Endodermal cell (in vitro differentiated cells): ENCODE results near the gene PAPOLB. TPM values are rescaled to one million over a fixed set of nuclear protein-coding genes. Genes with fewer than 3 reads are reported as not detected.

ENCODE experiments used
- DNase-seq: peaks from one replicate; pipeline ENCODE4 v3.0.0-alpha.2; 2017
- H3K27ac ChIP-seq: 2 replicates; pipeline ENCODE4 v1.5.1; 2013; ENCODE audit warnings: mild to moderate bottlenecking, low read depth, low read length, moderate library complexity
- H3K27me3 ChIP-seq: 2 replicates; pipeline ENCODE4 v1.6.1; 2013; ENCODE audit warnings: mild to moderate bottlenecking, low read length, moderate library complexity; ENCODE audit not compliant: insufficient read depth, control insufficient read depth, poor library complexity, severe bottlenecking
- H3K36me3 ChIP-seq: 2 replicates; pipeline ENCODE4 v1.7.0; 2013; ENCODE audit warnings: mild to moderate bottlenecking, low read length, moderate library complexity; ENCODE audit not compliant: control insufficient read depth, insufficient read depth
- H3K4me1 ChIP-seq: one replicate; pipeline ENCODE4 v1.7.0; 2013; ENCODE audit warnings: low read length; ENCODE audit not compliant: control insufficient read depth, insufficient read depth
- H3K4me3 ChIP-seq: 2 replicates; pipeline ENCODE4 v1.5.1; 2013; ENCODE audit warnings: mild to moderate bottlenecking, low read length, moderate library complexity
- H3K9ac ChIP-seq: 2 replicates; pipeline ENCODE4 v1.6.1; 2013; ENCODE audit warnings: mild to moderate bottlenecking, low read length, moderate library complexity; ENCODE audit not compliant: poor library complexity, severe bottlenecking; ENCODE audit errors: extremely low read depth
- H3K9me3 ChIP-seq: 2 replicates; pipeline ENCODE4 v1.6.1; 2013; ENCODE audit warnings: mild to moderate bottlenecking, low read length, moderate library complexity; ENCODE audit not compliant: control insufficient read depth
- H3K27ac Mint-ChIP-seq: 2 replicates; pipeline ENCODE4 v1.8.0; 2020; ENCODE audit warnings: mixed read lengths
- H3K27me3 Mint-ChIP-seq: 2 replicates; pipeline ENCODE4 v1.8.0; 2021; ENCODE audit warnings: mild to moderate bottlenecking, mixed read lengths; ENCODE audit not compliant: insufficient read depth
- H3K36me3 Mint-ChIP-seq: 2 replicates; pipeline ENCODE4 v1.8.0; 2020; ENCODE audit warnings: low read depth, mixed read lengths
- H3K4me1 Mint-ChIP-seq: 2 replicates; pipeline ENCODE4 v1.8.0; 2020; ENCODE audit warnings: mixed read lengths
- H3K4me3 Mint-ChIP-seq: 2 replicates; pipeline ENCODE4 v1.8.0; 2020; ENCODE audit warnings: mild to moderate bottlenecking, moderate library complexity, mixed read lengths
- H3K9me3 Mint-ChIP-seq: 2 replicates; pipeline ENCODE4 v1.8.0; 2020; ENCODE audit warnings: mild to moderate bottlenecking, mixed read lengths
- WGBS, 2 experiments: methylation state at CpG; one replicate each; pipeline versions ENCODE4 v1.1.5 to v1.1.7; 2013; ENCODE audit warnings: missing lambda C conversion rate in 2 of 2, mixed read lengths in 1 of 2; ENCODE audit not compliant: insufficient coverage in 1 of 2, insufficient read length in 1 of 2; 5-methylcytosine and 5-hydroxymethylcytosine counted together
- total RNA-seq, 2 donors: library from RNA; stranded (reverse); fragmentation: NEBNext Ultra II Directional in 1 of 2; extraction: Animal tissue kit (Norgen Biotek cat#: 25700) in 1 of 2; gene quantifications; 2 replicates in 1 of 2; 3 replicates in 1 of 2; pipeline ENCODE4 v1.2.1, GENCODE V29; 2021
- TF ChIP-seq, protein P1 (sequence below): fragments of 200-600 bp; sonication (generic); conservative IDR thresholded peaks from 2 replicates; pipeline ENCODE4 v1.5.0; 2021; ENCODE audit warnings: antibody characterized with exemption, mild to moderate bottlenecking

Gene PAPOLB
- total RNA-seq, 2 donors from 2014 or later: 1.2 to 1.8 TPM

GRCh38 chr7:4842319-4843064 lies 19.3 kb downstream of the PAPOLB start:
- Mint-ChIP-seq H3K4me1 (peaks cover 18% of the 10 kb centered on the region), H3K36me3 (peaks cover 12% of the 10 kb centered on the region), H3K27ac (no peak overlapping the region), H3K27me3 (no peaks in the 10 kb centered on the region), H3K9me3 (no peaks in the 10 kb centered on the region), H3K4me3 (no peak overlapping the region)
- no peak overlapping the region for H3K4me3 ChIP-seq
- H3K9ac ChIP-seq: no peak overlapping the region
- TF ChIP-seq, protein P1, sequence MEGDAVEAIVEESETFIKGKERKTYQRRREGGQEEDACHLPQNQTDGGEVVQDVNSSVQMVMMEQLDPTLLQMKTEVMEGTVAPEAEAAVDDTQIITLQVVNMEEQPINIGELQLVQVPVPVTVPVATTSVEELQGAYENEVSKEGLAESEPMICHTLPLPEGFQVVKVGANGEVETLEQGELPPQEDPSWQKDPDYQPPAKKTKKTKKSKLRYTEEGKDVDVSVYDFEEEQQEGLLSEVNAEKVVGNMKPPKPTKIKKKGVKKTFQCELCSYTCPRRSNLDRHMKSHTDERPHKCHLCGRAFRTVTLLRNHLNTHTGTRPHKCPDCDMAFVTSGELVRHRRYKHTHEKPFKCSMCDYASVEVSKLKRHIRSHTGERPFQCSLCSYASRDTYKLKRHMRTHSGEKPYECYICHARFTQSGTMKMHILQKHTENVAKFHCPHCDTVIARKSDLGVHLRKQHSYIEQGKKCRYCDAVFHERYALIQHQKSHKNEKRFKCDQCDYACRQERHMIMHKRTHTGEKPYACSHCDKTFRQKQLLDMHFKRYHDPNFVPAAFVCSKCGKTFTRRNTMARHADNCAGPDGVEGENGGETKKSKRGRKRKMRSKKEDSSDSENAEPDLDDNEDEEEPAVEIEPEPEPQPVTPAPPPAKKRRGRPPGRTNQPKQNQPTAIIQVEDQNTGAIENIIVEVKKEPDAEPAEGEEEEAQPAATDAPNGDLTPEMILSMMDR: no peak
- no peaks in the 10 kb centered on the region for H3K27me3 ChIP-seq
- peak overlapping the region; percentile 49 for H3K27ac ChIP-seq
- WGBS, 2 experiments: 79 to 92% methylated on average over 11 to 22 of the region's 22 CpGs
- H3K4me1 ChIP-seq: peaks cover 10% of the 10 kb centered on the region
- peak; percentile 35 for DNase-seq
- H3K9me3 ChIP-seq: no peaks in the 10 kb centered on the region
- no peaks in the 10 kb centered on the region for H3K36me3 ChIP-seq

GRCh38 chr7:4841836-4842235 lies 20.0 kb downstream of the PAPOLB start:
- Histone ChIP-seq H3K4me3 (no peak overlapping the region), H3K36me3 (no peaks in the 10 kb centered on the region), H3K27ac (no peak overlapping the region), H3K4me1 (peaks cover 10% of the 10 kb centered on the region), H3K9ac (no peak overlapping the region), H3K27me3 (no peaks in the 10 kb centered on the region), H3K9me3 (no peaks in the 10 kb centered on the region)
- H3K9me3 Mint-ChIP-seq: no peaks in the 10 kb centered on the region
- H3K4me1 Mint-ChIP-seq: peaks cover 20% of the 10 kb centered on the region
- TF ChIP-seq, protein P1: no peak
- H3K36me3 Mint-ChIP-seq: peaks cover 8% of the 10 kb centered on the region
- no peaks in the 10 kb centered on the region for H3K27me3 Mint-ChIP-seq
- DNase-seq: no peak
- H3K27ac Mint-ChIP-seq: no peak overlapping the region
- WGBS, 2 experiments: 86 to 96% methylated on average over 4 to 13 of the region's 13 CpGs
- no peak overlapping the region for H3K4me3 Mint-ChIP-seq

GRCh38 chr7:4841007-4841784 lies 20.6 kb downstream of the PAPOLB start:
- Histone ChIP-seq H3K27ac (no peak overlapping the region), H3K4me1 (peaks cover 10% of the 10 kb centered on the region), H3K9ac (no peak overlapping the region), H3K4me3 (no peak overlapping the region), H3K27me3 (no peaks in the 10 kb centered on the region), H3K36me3 (no peaks in the 10 kb centered on the region), H3K9me3 (no peaks in the 10 kb centered on the region)
- no peaks in the 10 kb centered on the region for H3K9me3 Mint-ChIP-seq
- peaks cover 20% of the 10 kb centered on the region for H3K4me1 Mint-ChIP-seq
- H3K27me3 Mint-ChIP-seq: no peaks in the 10 kb centered on the region
- peaks cover 8% of the 10 kb centered on the region for H3K36me3 Mint-ChIP-seq
- H3K27ac Mint-ChIP-seq: no peak overlapping the region
- no peak overlapping the region for H3K4me3 Mint-ChIP-seq
- DNase-seq: no peak
- TF ChIP-seq, protein P1: no peak
- WGBS, 2 experiments: 95 to 98% methylated on average over 10 to 17 of the region's 17 CpGs
